ENCODE data around the gene ANKRD1. TPM values are rescaled to one million over a fixed set of nuclear protein-coding genes. Genes with fewer than 3 reads are reported as not detected.

Gene ANKRD1
- not detected for total RNA-seq

- ATAC-seq: no peak
- DNase-seq: no peak
- CTCF ChIA-PET: interaction anchor here (1.0 to 1.2 kb wide), 2 partner anchors 9 to 41 kb away, joined by 4 to 5 read pairs; no protein-coding TSS in a partner anchor
- Mint-ChIP-seq H3K27me3 (peaks cover 66% of the 10 kb centered on the region), H3K4me1 (no peaks in the 10 kb centered on the region), H3K9me3 (ENCODE audit: low read depth) (no peaks in the 10 kb centered on the region), H3K36me3 (no peaks in the 10 kb centered on the region), H3K27ac (no peak within 1 kb of the TSS), H3K4me3 (no peak within 1 kb of the TSS)
Measured at GRCh38 chr10:90920986-90921666, at the start of gene ANKRD1. ANKRD1 (minus strand) TSS chr10:90921087; CDS start chr10:90921027, 60 bp downstream.

DNA sequence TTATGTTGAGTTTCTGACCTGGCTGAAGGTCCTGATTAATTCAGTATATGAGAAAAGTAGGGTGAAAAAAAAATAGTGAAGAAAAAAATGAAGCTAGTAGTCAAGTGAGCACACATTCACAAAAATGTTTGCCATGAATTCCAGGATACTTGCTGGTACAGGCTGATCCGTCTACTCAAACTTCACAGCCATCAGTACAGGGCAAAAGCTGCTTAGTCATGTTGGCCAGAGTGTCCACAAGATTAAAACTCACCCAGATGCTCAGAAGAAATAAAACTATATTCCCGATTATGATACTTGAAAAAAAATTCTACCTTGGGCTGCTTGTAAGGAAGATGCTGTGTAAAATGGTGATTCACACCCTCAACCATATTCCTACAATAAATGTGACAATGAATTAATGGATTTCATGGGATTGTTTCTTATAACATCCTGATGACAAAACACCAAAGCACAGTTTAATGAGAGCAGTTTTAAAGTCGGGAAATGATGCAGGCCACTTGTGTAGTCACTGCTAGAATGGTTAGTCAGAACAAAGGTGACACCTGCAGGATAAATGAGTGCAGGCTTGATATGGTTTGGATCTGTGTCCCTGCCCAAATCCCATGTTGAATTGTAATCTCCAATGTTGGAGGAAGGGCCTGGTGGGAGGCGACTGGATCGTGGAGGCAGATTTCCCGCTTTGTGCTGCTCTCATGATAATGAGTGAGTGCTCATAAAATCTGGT, 49.2 kb upstream of the ANKRD1 start:
- DNase-seq: no peak
- H3K9me3 Mint-ChIP-seq (ENCODE audit: low read depth): no peaks in the 10 kb centered on the region
- CTCF ChIA-PET: interaction anchor here (3.0 kb wide), 1 partner anchor 59 kb away, joined by 13 read pairs; no protein-coding TSS in a partner anchor
- no peak overlapping the region for H3K27ac Mint-ChIP-seq
- no peaks in the 10 kb centered on the region for H3K4me1 Mint-ChIP-seq
- ATAC-seq: no peak
- peaks cover 30% of the 10 kb centered on the region for H3K27me3 Mint-ChIP-seq
- no peak overlapping the region for H3K4me3 Mint-ChIP-seq
- H3K36me3 Mint-ChIP-seq: no peaks in the 10 kb centered on the region

DNA sequence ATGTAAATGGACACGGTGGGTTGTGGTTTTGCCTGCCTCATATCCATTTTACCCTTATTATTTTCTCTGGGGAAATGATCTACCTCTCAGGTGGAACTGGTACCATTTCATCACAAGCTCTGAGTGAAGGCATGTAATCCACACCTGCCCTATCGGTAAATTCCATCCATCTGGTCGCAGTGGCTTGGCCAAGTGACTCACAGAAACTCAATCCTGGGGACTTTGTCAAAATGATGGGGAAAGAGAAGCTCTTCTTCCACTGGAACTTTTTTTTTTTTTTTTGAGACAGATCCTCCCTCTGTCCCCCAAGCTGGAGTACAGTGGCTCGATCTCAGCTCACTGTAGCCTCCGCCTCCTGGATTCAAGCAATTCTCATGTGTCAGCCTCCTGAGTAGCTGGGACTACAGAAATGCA, 48.2 kb upstream of the ANKRD1 start:
- H3K9me3 Mint-ChIP-seq (ENCODE audit: low read depth): no peaks in the 10 kb centered on the region
- no peak overlapping the region for H3K4me3 Mint-ChIP-seq
- no peak overlapping the region for H3K27ac Mint-ChIP-seq
- ATAC-seq (no peak), DNase-seq (no peak)
- peaks cover 29% of the 10 kb centered on the region for H3K27me3 Mint-ChIP-seq
- H3K36me3 Mint-ChIP-seq: no peaks in the 10 kb centered on the region
- H3K4me1 Mint-ChIP-seq: no peaks in the 10 kb centered on the region
- CTCF ChIA-PET: interaction anchor here (3.0 kb wide), 1 partner anchor 58 kb away, joined by 13 read pairs; no protein-coding TSS in a partner anchor

DNA sequence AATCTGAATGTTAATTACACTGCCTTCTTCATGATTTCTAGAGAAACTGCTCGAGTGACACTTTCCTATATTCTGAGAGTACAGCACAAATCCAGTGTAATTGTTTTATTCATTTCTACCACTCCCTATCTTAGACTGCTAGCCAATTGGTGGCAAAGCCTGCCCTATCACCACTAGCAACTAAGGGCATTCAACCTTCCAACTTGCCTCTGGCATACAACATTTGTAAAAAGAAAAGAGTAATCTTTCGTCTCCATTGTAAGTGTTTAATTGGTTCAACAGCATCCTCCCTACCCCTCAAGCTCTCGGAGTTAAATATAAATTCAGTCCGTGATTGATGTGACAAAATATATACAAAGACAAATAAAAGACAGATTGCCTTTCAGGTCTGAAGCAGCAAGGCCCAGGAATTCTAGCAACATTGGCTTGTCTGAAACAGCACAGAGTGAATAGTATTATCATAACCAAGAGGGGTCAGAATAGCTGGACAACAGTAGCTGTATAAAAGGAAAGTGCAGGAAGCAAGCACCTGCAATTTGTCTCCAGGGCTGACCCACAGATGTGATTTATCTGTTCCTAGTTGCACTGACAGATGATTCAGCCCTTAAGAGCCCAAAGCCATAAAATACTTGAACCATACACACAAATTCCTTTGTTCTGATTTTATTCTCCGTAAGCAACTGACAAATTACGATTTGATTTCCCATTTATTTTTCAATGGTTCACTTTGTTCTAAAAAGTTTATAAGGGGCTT, 47.6 kb upstream of the ANKRD1 start:
- Mint-ChIP-seq H3K27ac (no peak overlapping the region), H3K27me3 (peaks cover 29% of the 10 kb centered on the region), H3K9me3 (ENCODE audit: low read depth) (no peaks in the 10 kb centered on the region), H3K4me3 (no peak overlapping the region), H3K4me1 (no peaks in the 10 kb centered on the region), H3K36me3 (no peaks in the 10 kb centered on the region)
- CTCF ChIA-PET: interaction anchor here (3.0 kb wide), 1 partner anchor 57 kb away, joined by 13 read pairs; no protein-coding TSS in a partner anchor
- ATAC-seq (no peak), DNase-seq (no peak)

- no peaks in the 10 kb centered on the region for H3K9me3 Mint-ChIP-seq (ENCODE audit: low read depth)
- H3K27ac Mint-ChIP-seq: no peak overlapping the region
- peaks cover 26% of the 10 kb centered on the region for H3K27me3 Mint-ChIP-seq
- CTCF ChIA-PET: interaction anchor here (3.0 kb wide), 1 partner anchor 56 kb away, joined by 13 read pairs; no protein-coding TSS in a partner anchor
- no peaks in the 10 kb centered on the region for H3K36me3 Mint-ChIP-seq
- no peak for ATAC-seq
- H3K4me1 Mint-ChIP-seq: no peaks in the 10 kb centered on the region
- H3K4me3 Mint-ChIP-seq: no peak overlapping the region
- DNase-seq: no peak
Measured at GRCh38 chr10:90967865-90968264, 47.0 kb upstream of the ANKRD1 start.

DNA sequence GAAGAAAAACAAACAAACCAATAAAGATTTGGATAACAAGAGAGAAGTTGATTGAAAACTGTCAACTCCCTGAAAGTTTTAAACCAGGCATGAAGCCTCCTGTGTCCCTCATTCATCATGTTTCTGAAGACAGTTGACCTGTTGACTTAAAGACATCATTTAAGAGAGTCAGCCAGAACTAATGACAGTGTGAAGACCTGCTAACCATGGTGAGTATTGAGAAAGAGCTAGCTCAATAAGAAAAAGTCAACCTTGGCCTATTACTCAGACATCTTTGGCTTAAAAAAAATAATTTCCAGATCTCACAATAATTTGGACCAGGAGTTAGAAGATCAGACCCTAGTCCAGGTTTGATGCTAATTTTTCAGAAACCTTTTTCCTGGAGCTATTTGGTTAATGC, 45.3 kb upstream of the ANKRD1 start:
- no peak for DNase-seq
- CTCF ChIA-PET: interaction anchor here (0.8 to 1.0 kb wide), 2 partner anchors 55 to 77 kb away, joined by 3 to 4 read pairs; no protein-coding TSS in a partner anchor
- Mint-ChIP-seq H3K36me3 (no peaks in the 10 kb centered on the region), H3K4me1 (no peaks in the 10 kb centered on the region), H3K27me3 (peaks cover 26% of the 10 kb centered on the region), H3K9me3 (ENCODE audit: low read depth) (no peaks in the 10 kb centered on the region), H3K27ac (no peak overlapping the region), H3K4me3 (no peak overlapping the region)
- ATAC-seq: no peak

GRCh38 chr10:90965720-90966119, 44.8 kb upstream of the ANKRD1 start:
- Mint-ChIP-seq H3K9me3 (ENCODE audit: low read depth) (no peaks in the 10 kb centered on the region), H3K36me3 (no peaks in the 10 kb centered on the region), H3K4me3 (no peak overlapping the region), H3K4me1 (peaks cover 1% of the 10 kb centered on the region), H3K27me3 (peaks cover 26% of the 10 kb centered on the region), H3K27ac (no peak overlapping the region)
- DNase-seq: no peak
- no peak for ATAC-seq
- CTCF ChIA-PET: interaction anchor here (0.8 to 1.0 kb wide), 2 partner anchors 54 to 77 kb away, joined by 3 to 4 read pairs; no protein-coding TSS in a partner anchor

GRCh38 chr10:90964781-90965465, 44.0 kb upstream of the ANKRD1 start:
- Mint-ChIP-seq H3K4me1 (peaks cover 9% of the 10 kb centered on the region), H3K36me3 (no peaks in the 10 kb centered on the region), H3K27ac (no peak overlapping the region), H3K27me3 (peaks cover 21% of the 10 kb centered on the region), H3K4me3 (no peak overlapping the region), H3K9me3 (ENCODE audit: low read depth) (no peaks in the 10 kb centered on the region)
- CTCF ChIA-PET: interaction anchor here (1.0 kb wide), 1 partner anchor 16 kb away, joined by 3 read pairs; no protein-coding TSS in a partner anchor
- ATAC-seq (no peak), DNase-seq (no peak)

DNA sequence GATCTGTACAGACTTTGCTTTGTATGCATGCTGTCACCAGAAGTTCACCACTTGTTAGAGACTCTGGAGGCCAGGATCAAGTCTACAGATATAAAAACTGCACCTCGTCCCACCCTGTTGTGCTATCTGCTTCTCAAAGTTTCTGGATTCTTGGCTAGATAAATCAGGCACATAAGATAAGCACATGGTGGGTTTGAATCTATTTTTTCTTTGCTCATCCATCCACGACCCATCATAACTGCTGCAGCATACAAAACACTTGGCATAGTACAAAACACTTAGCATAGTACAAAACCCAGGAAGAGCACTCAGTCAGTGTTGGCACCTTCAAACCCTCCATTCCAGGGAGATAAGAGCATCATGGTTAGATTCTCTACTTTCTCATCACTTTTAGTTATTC, 42.4 kb upstream of the ANKRD1 start:
- no peak overlapping the region for H3K27ac Mint-ChIP-seq
- ATAC-seq: no peak

DNA sequence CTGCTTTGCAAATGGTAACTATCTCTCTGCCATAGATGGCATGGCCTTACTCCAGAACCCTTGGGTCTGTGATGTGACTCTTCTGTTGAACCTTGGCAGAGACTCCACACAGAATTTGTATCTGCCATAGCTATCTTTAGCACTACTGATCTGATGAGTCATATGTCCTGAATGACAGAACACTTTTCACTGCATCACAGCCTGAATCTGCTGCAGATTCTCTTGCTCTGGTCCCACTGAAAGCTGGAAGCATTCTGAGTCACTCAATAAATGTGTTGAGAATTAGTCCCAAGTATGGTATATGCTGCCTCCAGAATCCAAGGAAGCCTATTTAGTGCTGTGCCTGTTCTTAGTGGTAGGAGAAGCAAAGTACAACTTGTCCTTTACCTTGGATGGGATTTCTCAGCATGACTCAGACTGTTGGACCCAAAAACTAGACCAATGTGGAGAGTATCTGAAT, 39.5 kb upstream of the ANKRD1 start:
- CTCF ChIA-PET: interaction anchor here (1.5 kb wide), 1 partner anchor 49 kb away, joined by 3 read pairs; no protein-coding TSS in a partner anchor
- DNase-seq (no peak), ATAC-seq (peak; percentile 63)
- H3K27me3 Mint-ChIP-seq: peaks cover 3% of the 10 kb centered on the region
- no peak overlapping the region for H3K4me3 Mint-ChIP-seq
- peaks cover 9% of the 10 kb centered on the region for H3K4me1 Mint-ChIP-seq
- no peaks in the 10 kb centered on the region for H3K36me3 Mint-ChIP-seq
- no peaks in the 10 kb centered on the region for H3K9me3 Mint-ChIP-seq (ENCODE audit: low read depth)
- H3K27ac Mint-ChIP-seq: no peak overlapping the region

More for the DNA sequence above, 42.4 kb upstream of the ANKRD1 start:
- H3K9me3 Mint-ChIP-seq (ENCODE audit: low read depth): no peaks in the 10 kb centered on the region
- CTCF ChIA-PET: no interaction called here
- no peak overlapping the region for H3K4me3 Mint-ChIP-seq
- H3K27me3 Mint-ChIP-seq: peaks cover 16% of the 10 kb centered on the region
- peaks cover 9% of the 10 kb centered on the region for H3K4me1 Mint-ChIP-seq
- H3K36me3 Mint-ChIP-seq: no peaks in the 10 kb centered on the region
- DNase-seq: no peak

- CTCF ChIA-PET: interaction anchor here (1.5 kb wide), 1 partner anchor 48 kb away, joined by 3 read pairs; no protein-coding TSS in a partner anchor
- ATAC-seq (no peak), DNase-seq (no peak)
- Mint-ChIP-seq H3K27ac (no peak overlapping the region), H3K27me3 (peaks cover 3% of the 10 kb centered on the region), H3K9me3 (ENCODE audit: low read depth) (no peaks in the 10 kb centered on the region), H3K36me3 (no peaks in the 10 kb centered on the region), H3K4me1 (peaks cover 9% of the 10 kb centered on the region), H3K4me3 (no peak overlapping the region)
Measured at GRCh38 chr10:90959826-90960225, 38.9 kb upstream of the ANKRD1 start.

GRCh38 chr10:90958781-90959180, 37.9 kb upstream of the ANKRD1 start:
- peaks cover 8% of the 10 kb centered on the region for H3K27me3 Mint-ChIP-seq
- no peak for DNase-seq
- no peak overlapping the region for H3K27ac Mint-ChIP-seq
- H3K36me3 Mint-ChIP-seq: no peaks in the 10 kb centered on the region
- H3K4me3 Mint-ChIP-seq: no peak overlapping the region
- peaks cover 9% of the 10 kb centered on the region for H3K4me1 Mint-ChIP-seq
- no peak for ATAC-seq
- no peaks in the 10 kb centered on the region for H3K9me3 Mint-ChIP-seq (ENCODE audit: low read depth)
- CTCF ChIA-PET: interaction anchor here (1.5 kb wide), 2 partner anchors 13 to 47 kb away, joined by 3 read pairs; no protein-coding TSS in a partner anchor
